GM19468 (cell line): ENCODE measurements around the gene KIAA0319L.
"Not testable (repeated sequence)": the region's sequence is repeated elsewhere in the genome, so short reads cannot be mapped to it uniquely, and the experiment has no call there.

Source experiments
- ATAC-seq: cut with Tn5 transposase; IDR thresholded peaks from one replicate; pipeline ENCODE4 v1.9.1; 2021; ENCODE audit warnings: mild to moderate bottlenecking, moderate library complexity, moderate number of reproducible peaks; ENCODE audit not compliant: unreplicated experiment; ENCODE audit errors: extremely low read depth

Gene KIAA0319L

DNA sequence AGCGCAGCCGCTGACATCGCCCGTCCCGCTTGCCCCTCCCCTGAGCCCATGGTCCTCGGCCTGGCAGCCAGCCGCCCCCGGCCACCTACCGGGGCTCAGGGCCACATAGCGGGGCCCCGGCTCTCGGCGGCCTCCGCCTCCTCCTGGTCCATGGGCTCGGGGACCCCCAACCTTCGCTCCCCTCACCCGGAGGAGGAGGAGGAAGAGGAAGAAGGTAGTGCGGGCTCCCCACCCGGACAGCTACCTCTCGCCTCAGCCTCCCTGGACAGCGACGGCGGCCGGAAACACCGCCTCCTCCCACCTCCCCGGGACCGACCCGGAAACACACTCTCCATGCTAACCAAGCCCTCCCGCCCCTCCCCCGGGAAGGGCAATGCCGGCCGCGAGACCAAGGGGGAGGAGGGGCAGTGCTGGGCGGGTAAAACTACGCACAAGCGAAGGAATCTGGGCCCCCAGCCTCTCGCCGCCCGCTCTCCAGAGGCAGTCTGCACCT, at the start of gene KIAA0319L:
Gene KIAA0319L, minus strand, starts transcription at position 286 of the 493 bp plus-strand sequence. CDS start 2,912 bp downstream, outside the sequence.
- ATAC-seq, result peak; percentile 17

DNA sequence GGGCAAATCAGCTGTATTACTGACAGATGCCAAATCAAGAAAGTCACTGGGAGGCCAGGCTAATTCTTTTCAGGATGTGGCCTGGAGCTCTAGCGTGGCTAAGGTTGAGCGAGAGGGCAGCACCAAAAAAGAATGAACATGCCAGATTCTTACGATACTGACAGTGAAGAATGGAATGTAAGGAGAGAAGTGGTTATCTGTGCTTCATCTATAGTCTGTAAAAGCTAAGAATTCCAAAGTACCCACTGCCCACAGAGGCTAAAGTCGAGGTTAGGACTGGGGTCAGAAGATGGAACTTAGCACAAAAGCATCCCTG, 48.6 kb upstream of the KIAA0319L start:
- no peak for ATAC-seq

DNA sequence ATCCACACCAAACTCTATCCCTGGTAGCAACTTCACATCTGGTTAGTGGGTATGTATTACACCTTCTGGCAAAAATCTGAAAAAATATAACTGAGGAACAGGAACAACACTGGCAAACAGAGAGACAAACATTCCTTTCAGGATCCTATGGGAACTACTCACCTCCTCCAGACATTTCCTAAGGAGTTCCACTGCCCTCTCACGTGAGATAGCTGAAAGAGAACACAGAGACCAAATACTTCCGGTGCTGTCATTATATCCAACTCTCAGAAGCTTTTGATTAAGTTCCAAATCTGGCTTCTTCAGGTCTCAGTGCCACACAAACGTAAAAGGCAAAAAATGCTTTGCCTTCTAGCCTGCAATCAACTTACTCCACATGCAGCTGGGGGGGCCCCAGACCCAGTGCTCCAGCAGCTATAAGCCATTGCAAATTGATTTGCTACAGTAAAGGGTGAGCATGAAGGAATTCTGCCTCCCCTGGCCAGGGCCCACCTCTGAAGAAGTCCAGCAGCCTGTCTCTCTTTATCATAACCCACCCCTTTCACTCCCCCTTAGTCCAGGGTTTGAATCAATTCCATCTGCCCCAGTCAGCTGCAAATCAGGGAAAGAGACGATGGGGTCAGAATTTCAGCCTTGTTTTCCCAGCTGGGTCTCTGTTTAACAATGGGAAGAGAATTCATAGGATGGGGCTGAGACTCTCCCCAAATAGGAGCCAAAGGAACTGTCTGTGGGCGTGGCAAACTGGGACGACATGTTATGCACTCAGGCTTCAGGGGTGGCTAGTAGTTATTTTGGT, 48.1 kb upstream of the KIAA0319L start:
- ATAC-seq, result no peak

DNA sequence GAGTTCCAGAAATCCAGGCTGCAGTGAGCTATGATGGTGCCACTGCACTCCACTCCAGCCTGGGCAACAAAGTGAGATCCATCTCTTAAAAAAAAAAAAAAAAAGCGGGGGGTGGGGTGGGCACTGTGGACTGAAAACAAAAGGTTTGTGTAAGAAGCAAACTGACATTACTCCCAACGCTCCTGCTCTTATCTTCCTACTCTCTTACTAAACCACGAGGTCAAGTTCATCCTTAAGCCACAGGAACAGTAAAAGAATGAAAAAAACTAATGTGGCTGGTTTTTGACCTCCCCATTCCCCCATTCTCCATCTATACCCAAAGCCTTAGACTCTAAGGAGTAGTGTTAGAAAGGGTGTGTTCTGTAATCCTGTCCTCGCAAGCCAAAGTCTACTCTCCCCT, 46.7 kb upstream of the KIAA0319L start:
- no peak for ATAC-seq

DNA sequence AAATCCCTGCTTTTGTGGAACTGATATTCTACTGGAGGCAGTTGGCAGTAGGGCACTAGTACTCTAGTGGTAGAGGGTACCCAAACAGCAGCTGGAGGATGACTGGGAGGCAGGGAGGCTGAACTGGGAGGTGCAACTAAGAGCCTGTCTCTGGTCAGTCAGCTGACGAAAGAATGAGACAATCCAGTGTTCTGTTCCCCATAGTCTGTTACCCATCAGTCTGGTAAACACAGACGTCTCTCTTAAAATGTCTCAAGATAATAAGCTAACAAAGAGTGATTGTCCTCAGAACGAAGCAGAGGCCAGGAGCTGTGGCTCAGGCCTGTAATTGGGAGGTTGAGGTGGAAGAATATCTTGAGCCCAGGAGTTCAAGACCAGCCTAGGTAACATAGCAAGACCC, 46.3 kb upstream of the KIAA0319L start:
- ATAC-seq, result no peak

DNA sequence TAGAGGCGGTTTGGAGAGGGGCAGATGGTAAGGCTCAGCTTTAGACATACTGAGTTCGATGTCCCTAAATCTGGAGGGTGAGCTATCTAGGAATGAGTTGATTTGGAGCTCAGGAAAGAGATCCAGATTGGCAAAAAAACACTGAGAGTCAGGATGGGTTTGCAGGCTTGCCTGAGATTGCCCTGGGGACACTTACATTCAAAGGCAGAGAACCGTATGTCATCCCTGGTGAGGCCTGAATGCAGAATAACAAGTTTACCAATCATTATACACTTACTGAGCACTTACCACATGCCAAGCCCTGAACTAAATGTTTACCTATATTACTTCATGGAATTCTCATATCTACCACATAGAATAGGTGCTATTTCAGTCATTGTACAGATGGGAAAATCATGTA, 43.4 kb upstream of the KIAA0319L start:
- no peak for ATAC-seq

DNA sequence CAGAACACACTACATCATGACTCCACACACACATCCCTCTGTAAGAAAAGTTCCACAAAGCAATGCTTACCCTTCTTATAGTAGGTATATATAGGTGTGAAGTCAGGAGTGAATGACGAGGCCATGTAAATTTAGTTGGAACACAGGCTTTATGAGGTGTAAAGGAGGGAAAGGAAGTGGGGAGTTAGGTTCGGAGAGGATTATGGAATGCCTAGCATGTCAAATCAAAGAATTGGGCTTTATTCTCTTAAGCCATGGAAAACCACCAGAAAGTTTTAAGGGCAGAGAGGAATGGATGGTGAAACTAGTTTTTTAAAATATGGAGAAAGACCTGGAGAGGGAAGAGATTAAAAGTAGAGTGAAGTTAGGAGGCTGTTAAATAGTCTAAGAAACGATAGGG, 42.2 kb upstream of the KIAA0319L start:
- no peak for ATAC-seq

DNA sequence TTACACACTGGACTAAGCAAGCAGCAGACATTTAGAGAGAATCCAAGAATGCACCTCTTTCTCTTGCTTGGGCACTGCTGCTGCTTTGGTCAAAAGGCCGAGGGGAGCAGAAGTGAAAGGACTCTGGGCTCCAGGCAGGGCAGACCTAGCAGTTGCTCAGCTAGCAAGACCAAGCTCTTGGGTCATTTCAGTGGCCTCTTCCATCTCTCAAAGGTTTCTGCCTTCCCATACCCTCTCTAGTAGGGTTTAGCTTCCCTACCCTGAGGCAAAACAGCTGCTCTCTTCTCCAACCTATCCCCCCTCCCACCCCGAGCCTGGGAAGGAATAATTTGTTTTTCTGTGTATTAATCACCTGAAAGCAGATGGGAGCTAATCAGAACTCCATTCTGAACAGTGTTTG, 41.7 kb upstream of the KIAA0319L start:
- no peak for ATAC-seq

DNA sequence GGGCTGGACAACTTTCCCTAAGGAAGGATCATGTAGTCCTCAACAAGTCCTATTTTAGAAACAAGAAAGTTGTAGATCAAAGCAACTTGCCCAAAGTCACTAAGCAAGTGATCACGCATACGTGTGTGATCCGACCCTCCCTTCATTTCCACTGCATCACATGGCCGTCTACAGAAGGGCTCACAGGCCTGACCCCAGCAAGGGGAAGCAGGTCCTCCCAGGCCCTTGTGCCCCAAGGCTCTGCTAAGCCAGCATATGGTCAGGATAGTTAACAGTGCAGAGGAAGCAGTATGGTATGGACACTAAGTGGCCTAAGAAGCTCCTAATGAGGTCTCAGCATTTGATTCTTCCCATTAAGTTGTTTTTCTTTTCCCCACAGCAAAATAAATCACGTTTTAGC, 40.7 kb upstream of the KIAA0319L start:
- no peak for ATAC-seq

DNA sequence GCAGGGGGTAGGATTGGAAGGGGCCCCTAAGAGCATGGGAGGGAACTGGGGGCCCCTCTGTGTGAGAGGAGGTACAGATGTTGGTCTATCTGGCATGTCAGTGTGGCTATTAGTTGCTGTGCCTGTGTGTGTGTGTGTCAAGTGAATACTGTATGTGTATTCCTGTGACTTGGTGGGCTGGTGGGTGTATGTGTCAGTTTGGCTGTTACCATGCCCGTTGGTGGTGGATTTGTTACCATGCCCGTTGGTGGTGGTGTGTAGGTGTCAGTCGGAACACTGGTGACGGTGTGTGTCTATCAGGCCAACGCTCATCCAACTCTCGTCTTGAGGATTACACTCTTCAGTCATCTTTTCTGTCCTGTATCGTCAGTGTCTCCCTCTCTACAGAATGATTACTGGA, 38.5 kb upstream of the KIAA0319L start:
- ATAC-seq, result no peak

DNA sequence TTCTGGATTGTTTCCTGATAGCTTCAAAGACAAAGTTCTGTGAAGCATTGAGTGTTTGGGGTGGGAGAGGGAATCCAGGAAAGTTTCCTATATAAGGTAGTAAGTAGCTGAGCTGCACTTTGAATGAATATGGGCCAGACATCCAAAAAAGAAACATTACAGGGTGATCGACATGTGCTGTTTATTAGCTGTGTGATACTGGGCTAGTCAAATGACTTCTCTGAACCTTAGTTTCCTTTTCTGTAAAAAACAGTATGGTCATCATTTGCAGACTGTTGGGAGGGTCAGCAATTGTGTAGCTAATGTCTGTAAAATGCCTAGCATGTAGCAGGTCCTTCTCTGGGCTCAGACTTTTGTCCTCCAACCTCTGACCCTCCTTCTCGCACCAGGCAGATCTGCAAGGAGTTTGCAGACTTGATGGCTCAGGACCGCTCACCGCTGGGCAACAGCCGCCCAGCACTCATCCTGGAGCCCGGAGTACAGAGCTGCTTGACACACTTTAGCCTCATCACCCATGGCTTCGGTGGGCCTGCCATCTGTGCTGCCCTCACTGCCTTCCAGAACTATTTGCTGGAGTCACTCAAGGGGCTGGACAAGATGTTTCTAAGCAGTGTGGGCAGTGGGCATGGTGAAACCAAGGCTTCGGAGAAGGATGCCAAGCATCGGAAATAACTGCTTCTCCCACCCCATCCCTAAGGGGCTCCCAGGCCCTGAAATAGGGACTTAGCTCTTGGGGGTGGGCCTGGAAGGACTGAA, 37.0 kb upstream of the KIAA0319L start:
- ATAC-seq, result no peak

DNA sequence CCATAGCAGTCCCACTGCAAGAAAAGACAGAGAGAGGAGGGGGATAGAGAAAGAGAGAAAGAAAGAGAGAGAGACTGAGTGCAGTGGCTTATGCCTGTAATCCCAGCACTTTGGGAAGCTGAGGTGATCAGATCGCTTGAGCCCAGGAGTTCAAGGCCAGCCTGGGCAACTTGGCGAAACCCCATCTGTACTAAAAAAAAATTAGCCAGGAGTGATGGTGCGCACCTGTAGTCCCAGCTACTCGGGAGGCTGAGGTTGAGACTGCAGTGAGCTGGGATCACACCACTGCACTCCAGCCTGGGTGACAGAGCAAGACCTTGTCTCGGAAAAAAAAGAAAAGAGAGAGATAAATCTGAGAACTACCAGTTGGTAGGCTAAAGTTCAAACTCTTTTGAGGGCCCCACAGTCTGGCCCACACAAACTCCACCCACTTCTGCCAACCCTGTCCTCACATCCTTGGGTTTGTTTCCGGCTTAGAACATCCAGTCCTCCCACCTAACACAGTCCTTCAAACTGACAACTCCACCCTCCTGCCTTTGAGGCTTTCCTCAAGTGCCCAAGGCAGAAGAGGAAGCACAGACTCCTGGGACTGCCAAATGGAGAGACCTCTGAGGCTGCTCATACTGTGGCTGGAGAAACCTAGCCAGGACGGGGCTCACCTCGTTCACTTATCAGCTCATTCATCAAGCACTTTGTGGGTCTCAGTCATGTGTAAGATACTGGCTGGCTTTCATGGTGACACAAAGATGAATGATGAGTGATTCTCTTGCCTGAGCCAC, 36.0 kb upstream of the KIAA0319L start:
- no peak for ATAC-seq

DNA sequence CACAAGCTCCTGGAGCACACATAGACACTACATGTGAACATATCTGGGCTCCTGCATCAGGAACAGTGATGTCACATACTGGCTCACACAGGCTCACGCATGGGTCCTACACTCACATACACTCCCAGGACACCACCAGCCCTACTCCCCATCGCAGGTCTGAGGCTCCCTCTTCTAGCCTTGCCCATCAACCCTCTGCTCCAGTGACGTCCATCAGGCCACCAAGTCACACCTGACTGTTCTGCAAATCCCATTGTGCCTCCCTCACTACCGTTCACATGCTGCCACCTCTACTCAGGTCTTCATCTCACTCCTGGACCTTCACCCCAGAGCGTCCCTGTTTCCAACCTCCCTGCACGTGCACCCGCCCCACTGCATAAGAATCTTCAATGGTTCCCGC, 34.0 kb upstream of the KIAA0319L start:
- ATAC-seq, result no peak

DNA sequence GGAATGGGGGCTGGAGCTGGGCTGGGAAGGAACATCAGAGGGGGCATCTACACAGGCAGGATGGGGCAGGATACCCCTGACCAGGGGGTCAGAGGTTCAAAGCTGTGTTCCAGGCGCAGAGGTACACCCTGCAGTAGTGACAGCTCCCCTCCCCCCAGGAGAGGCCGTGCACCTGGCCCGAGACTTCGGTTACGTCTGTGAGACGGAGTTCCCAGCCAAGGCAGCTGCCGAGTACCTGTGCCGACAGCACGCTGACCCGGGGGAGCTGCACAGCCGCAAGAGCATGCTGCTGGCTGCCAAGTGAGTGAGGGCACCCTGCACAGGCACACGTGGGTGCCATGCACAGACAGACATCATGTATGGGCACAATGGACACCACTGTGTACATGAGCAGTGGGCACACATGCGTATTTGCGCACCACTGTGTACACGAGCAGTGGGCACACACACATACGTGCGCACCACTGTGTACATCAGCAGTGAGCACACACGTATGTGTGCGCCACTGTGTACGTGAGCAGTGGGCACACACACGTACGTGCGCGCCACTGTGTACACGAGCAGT, 33.4 kb upstream of the KIAA0319L start:
- ATAC-seq, result no peak

DNA sequence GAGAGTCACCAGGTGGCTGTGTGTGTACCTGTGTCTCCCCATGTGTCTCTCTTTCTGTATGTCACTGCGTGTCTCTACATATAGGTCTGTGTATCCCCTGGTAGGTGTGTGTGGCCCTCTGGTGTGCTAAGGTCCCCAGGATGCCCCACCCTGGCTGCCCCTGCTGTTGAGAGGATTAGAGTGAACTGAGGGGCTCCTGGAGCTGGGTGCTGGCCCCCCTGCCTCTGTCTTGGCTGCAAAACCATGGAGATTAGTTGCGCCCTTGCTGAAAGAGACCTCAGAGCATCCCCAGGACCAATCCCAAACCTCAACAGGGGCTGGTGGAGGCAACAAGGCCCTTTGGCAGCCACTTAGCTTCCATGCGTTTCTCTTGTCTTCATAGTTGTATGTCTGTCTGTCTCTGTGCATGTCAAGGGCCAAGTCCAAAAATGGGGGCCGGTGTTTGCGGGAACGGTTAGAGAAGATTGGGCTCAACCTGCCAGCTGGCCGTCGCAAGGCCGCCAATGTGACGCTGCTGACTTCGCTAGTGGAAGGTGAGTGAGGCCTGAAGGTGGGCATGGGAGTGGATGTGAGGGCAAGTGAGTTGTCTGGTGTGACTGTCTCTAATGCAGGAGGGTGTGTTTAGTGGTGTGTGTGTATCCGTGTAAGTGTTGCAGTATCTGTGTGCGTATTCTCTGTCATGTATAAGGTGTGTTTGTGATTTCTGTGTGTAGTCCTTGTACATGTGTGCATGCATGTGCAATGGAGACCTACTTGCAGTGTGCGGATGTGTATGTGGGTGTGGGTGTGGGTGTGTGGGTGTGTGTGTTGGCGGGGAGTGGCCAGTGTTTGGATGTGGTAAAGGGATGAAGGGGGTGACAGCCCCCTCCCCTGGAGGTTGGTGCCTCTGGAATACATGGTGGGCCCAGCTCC, 32.6 kb upstream of the KIAA0319L start:
- no peak for ATAC-seq

DNA sequence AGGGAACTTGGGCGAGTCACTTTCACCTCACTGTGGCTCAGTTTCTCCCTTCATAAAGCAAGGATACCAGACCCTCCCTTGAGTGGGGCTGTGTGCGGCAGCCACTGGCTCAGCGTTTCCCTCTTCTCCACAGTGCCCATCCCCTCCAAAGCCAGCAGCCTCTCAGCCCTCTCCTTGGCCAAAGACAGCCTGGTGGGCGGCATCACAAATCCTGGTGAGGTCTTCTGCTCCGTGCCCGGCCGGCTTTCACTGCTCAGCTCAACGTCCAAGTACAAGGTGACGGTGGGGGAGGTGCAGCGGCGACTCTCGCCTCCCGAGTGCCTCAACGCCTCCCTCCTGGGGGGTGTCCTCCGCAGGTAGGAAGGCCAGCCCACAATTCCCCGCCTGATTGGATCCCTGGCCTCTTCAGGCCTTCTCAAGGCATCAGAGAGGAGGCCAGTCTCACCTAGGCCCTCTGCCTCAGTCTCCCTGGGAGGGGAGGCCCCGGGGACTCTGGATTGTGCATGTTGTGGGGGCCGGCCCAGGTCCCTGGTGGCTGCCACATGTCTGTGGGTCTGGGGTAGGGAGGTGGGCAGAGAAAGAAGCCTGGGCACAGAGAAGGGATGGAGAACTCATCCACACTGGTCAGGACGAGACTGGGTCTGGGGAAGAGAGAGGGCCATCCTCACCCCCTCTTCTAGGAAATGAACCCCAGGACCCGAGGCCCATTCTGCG, 31.2 kb upstream of the KIAA0319L start:
- no peak for ATAC-seq

DNA sequence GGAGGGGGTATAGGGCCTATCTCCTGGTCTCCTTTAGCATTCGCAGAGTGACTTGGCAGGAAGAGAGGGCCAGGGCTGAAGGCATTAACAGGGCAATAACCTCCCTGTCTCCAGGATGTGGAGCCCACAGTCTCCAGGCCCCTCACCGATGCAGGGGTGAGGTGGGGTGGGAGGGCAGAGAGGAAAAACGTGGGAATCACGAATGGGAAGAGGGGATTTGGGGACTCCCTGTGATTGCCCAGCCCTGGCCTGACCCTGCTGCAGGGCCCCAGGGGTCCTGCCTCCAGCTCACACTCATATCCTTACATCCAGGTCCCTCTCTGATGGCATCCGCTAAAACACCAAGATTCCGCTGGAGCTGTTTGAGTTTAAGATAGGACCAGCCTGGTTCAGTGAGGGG, 30.5 kb upstream of the KIAA0319L start:
- ATAC-seq, result no peak

DNA sequence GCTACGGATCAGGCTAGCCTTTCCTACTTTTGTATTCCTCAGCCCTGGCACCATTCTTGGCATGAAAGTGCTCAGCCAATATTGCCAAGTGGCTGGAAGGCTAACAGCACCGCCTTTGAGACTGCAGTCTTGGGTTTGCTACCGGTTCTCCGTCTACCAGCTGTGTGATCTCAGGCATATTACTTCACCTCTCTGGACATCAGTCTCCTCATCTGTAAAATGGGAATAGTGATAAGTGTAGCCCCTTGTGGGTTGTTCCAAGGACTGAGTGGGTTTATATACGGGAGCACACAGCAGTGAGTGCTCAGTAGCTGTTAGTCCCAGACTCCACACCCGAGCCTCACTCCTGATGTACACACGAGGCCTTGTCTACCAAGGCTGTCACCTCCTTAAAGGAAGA, 29.6 kb upstream of the KIAA0319L start:
- no peak for ATAC-seq

DNA sequence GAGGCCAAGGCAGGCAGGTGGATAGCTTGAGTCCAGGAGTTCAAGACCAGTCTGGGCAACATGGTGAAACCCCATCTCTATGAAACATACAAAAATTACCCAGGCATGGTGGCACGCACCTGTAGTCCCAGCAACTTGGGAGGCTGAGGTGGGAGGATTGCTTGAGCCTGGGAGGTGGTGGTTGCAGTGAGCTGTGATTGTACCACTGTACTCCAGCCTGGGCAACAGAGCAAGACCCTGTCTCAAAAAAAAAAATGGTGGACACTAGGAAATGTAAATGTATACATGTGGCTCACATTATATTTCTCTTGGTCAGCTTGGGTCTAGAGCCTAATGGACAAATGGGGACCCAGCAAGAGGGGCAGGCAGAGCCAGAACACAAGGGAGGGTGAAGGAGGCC, 28.6 kb upstream of the KIAA0319L start:
- not testable (repeated sequence) for ATAC-seq
